Measurements from ENCODE around the gene CUL3. TPM values are rescaled to one million over a fixed set of nuclear protein-coding genes. Genes with fewer than 3 reads are reported as not detected.

The CUL3 gene
- total RNA-seq, 1 experiment from 2014 or later: 104 TPM

- Histone ChIP-seq H3K27ac (ENCODE audit: low read length) (no peak overlapping the region), H3K36me3 (ENCODE audit: control insufficient read depth, insufficient read depth, low read length) (no peaks in the 10 kb centered on the region), H3K4me1 (ENCODE audit: control insufficient read depth, insufficient read depth, low read length) (no peaks in the 10 kb centered on the region), H3K4me3 (ENCODE audit: low read depth in 2 of 2, low read length in 2 of 2) (no peak overlapping the region), H3K27me3 (ENCODE audit: control insufficient read depth, insufficient read depth, low read length) (no peaks in the 10 kb centered on the region), H3K9me3 (ENCODE audit: control insufficient read depth, insufficient read depth, low read depth, low read length) (no peaks in the 10 kb centered on the region)
- no peak for DNase-seq (ENCODE audit: low read depth, low spot score)
- BruUV-seq (replicated peaks): no TSS peak
- no peak for TF ChIP-seq SIN3A (IDR thresholded peaks at IDR 0.05; ENCODE audit: borderline replicate concordance, insufficient read depth, low read depth, low read length)
- TF ChIP-seq REST (IDR thresholded peaks at IDR 0.05; ENCODE audit: insufficient read depth in 1 of 2, low read depth in 2 of 2, low read length in 1 of 2): no peak
- no peak for TF ChIP-seq POLR2AphosphoS5 (IDR thresholded peaks at IDR 0.05; ENCODE audit: low read depth, low read length)
- no peak for TF ChIP-seq TCF7L2 (IDR thresholded peaks at IDR 0.05; ENCODE audit: low read depth, low read length)
- TF ChIP-seq CTCF (IDR thresholded peaks at IDR 0.05): no peak
- CTCF ChIA-PET: no interaction called here
- intact Hi-C loops (cut with micrococcal nuclease; ENCODE audit: unreplicated experiment) (no loop called here), in situ Hi-C loops (cut with HindIII; ENCODE audit: low pct_unique_long_range_greater_than_20kb, low sequenced_read_pairs) (no loop called here)
- no peak for ATAC-seq
- POLR2A ChIA-PET: no interaction called here
Measured at GRCh38 chr2:224613543-224614286, 28.6 kb upstream of the CUL3 start.

- in situ Hi-C loops (cut with HindIII; ENCODE audit: low pct_unique_long_range_greater_than_20kb, low sequenced_read_pairs): no loop called here
- TF ChIP-seq SIN3A (IDR thresholded peaks at IDR 0.05; ENCODE audit: borderline replicate concordance, insufficient read depth, low read depth, low read length) (no peak), POLR2AphosphoS5 (IDR thresholded peaks at IDR 0.05; ENCODE audit: low read depth, low read length) (no peak), TCF7L2 (IDR thresholded peaks at IDR 0.05; ENCODE audit: low read depth, low read length) (no peak), CTCF (IDR thresholded peaks at IDR 0.05) (no peak), REST (IDR thresholded peaks at IDR 0.05; ENCODE audit: insufficient read depth in 1 of 2, low read depth in 2 of 2, low read length in 1 of 2) (no peak)
- no peak for DNase-seq (ENCODE audit: low read depth, low spot score)
- no peaks in the 10 kb centered on the region for H3K9me3 ChIP-seq (ENCODE audit: control insufficient read depth, insufficient read depth, low read depth, low read length)
- H3K27ac ChIP-seq (ENCODE audit: low read length): no peak overlapping the region
- H3K36me3 ChIP-seq (ENCODE audit: control insufficient read depth, insufficient read depth, low read length): no peaks in the 10 kb centered on the region
- no TSS peak for BruUV-seq (replicated peaks)
- POLR2A ChIA-PET: no interaction called here
- no peaks in the 10 kb centered on the region for H3K4me1 ChIP-seq (ENCODE audit: control insufficient read depth, insufficient read depth, low read length)
- H3K4me3 ChIP-seq (ENCODE audit: low read depth in 2 of 2, low read length in 2 of 2): no peak overlapping the region
- CTCF ChIA-PET: no interaction called here
- intact Hi-C loops (cut with micrococcal nuclease; ENCODE audit: unreplicated experiment): no loop called here
- no peaks in the 10 kb centered on the region for H3K27me3 ChIP-seq (ENCODE audit: control insufficient read depth, insufficient read depth, low read length)
- no peak for ATAC-seq
Measured at GRCh38 chr2:224612578-224612977, 27.4 kb upstream of the CUL3 start.
